ENCODE data around the gene CD82.

- TF ChIP-seq, protein P1, sequence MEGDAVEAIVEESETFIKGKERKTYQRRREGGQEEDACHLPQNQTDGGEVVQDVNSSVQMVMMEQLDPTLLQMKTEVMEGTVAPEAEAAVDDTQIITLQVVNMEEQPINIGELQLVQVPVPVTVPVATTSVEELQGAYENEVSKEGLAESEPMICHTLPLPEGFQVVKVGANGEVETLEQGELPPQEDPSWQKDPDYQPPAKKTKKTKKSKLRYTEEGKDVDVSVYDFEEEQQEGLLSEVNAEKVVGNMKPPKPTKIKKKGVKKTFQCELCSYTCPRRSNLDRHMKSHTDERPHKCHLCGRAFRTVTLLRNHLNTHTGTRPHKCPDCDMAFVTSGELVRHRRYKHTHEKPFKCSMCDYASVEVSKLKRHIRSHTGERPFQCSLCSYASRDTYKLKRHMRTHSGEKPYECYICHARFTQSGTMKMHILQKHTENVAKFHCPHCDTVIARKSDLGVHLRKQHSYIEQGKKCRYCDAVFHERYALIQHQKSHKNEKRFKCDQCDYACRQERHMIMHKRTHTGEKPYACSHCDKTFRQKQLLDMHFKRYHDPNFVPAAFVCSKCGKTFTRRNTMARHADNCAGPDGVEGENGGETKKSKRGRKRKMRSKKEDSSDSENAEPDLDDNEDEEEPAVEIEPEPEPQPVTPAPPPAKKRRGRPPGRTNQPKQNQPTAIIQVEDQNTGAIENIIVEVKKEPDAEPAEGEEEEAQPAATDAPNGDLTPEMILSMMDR (optimal IDR thresholded peaks at IDR 0.05 in 1 of 3, IDR thresholded peaks at IDR 0.05 in 1 of 3, conservative IDR thresholded peaks at IDR 0.05 in 1 of 3; ENCODE audit: extremely low read depth in 1 of 3, insufficient read depth in 2 of 3, low read length in 3 of 3), result no peak
- no peak for TF ChIP-seq EZH2 (IDR thresholded peaks at IDR 0.05; ENCODE audit: low read length)
Observed at GRCh38 chr11:44625759-44626523, 60.5 kb downstream of the CD82 start.
